ENCODE results near the gene SMURF1.

Gene SMURF1

DNA sequence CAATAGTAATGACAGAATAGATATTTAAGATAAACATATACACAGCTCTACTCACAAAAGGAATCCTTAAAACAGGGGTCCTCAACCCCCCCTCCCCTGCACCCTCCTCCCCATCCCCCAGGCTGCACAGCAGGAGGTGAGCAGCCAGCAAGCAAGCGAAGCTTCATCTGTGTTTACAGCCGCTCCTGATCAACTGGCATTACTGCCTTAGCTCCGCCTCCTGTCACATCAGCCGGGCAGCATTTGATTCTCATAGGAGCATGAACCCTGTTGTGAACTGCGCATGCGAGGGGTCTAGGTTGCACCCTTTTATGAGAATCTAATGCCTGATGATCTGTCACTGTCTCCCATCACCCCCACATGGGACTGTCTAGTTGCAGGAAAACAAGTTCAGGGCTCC lies 65.5 kb downstream of the SMURF1 start:
- ChIA-PET CTCF (interaction anchor here (0.9 kb wide), 1 partner anchor 38 kb away, joined by 3 read pairs; no protein-coding TSS in a partner anchor), POLR2A (ENCODE audit: low non-redundant PET) (no interaction called here)
- no peak for DNase-seq (ENCODE audit: low spot score)
- H3K27ac ChIP-seq: no peak overlapping the region
- TF ChIP-seq, protein P1, sequence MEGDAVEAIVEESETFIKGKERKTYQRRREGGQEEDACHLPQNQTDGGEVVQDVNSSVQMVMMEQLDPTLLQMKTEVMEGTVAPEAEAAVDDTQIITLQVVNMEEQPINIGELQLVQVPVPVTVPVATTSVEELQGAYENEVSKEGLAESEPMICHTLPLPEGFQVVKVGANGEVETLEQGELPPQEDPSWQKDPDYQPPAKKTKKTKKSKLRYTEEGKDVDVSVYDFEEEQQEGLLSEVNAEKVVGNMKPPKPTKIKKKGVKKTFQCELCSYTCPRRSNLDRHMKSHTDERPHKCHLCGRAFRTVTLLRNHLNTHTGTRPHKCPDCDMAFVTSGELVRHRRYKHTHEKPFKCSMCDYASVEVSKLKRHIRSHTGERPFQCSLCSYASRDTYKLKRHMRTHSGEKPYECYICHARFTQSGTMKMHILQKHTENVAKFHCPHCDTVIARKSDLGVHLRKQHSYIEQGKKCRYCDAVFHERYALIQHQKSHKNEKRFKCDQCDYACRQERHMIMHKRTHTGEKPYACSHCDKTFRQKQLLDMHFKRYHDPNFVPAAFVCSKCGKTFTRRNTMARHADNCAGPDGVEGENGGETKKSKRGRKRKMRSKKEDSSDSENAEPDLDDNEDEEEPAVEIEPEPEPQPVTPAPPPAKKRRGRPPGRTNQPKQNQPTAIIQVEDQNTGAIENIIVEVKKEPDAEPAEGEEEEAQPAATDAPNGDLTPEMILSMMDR (conservative IDR thresholded peaks at IDR 0.05; ENCODE audit: low read depth): no peak

DNA sequence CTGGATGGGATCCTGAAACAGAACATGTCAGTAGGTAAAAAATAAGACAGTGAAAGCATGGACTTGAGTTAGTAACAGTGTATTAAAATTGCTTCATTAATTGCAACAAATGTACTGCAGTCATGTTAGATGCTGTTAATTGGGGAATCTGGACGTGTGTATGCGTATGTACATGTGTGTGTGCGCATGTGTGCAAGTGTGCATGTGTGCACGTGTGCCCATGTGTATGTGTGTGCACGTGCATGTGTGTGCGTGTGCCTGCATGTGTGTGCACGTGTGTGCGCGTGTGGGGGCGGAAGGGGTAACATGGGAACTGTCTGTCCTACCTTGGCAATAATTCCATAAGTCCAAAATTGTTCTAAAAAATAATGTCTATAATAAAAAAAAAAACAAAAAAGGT lies 67.3 kb downstream of the SMURF1 start:
- ChIA-PET CTCF (no interaction called here), POLR2A (ENCODE audit: low non-redundant PET) (no interaction called here)
- H3K27ac ChIP-seq: no peak overlapping the region
- TF ChIP-seq, protein P1 (conservative IDR thresholded peaks at IDR 0.05; ENCODE audit: low read depth): no peak
- no peak for DNase-seq (ENCODE audit: low spot score)

DNA sequence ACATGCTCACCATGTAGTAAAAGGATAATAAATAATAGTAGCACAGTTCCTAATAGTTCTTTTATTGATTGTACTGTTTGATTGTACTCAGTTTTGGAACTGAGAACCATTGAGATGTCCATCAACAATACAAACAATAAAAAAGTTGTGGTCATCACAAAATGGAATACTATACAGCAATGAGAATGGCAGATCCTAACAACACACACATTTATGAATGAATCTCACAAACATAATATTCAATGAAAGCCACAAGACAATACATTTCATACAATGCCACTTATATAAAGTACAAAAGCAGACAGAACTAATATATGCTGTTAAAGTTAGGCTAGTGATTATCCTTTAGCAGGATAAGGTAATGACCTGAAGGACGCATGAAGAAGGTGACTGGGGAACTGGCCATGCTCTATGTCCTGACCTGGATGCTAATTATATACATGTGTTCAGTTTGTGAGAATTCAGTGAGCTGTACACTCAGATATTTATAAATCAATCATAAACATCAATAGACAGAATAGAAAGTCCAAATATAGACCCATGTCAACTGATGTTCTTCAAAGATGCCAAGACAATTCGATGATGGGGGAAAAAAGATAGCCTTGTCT lies 70.0 kb downstream of the SMURF1 start:
- DNase-seq (ENCODE audit: low spot score): no peak
- TF ChIP-seq, protein P1 (conservative IDR thresholded peaks at IDR 0.05; ENCODE audit: low read depth): no peak
- ChIA-PET POLR2A (ENCODE audit: low non-redundant PET) (no interaction called here), CTCF (interaction anchor here (0.7 kb wide), 1 partner anchor 53 kb away, joined by 3 read pairs; no protein-coding TSS in a partner anchor)
- H3K27ac ChIP-seq: no peak overlapping the region

DNA sequence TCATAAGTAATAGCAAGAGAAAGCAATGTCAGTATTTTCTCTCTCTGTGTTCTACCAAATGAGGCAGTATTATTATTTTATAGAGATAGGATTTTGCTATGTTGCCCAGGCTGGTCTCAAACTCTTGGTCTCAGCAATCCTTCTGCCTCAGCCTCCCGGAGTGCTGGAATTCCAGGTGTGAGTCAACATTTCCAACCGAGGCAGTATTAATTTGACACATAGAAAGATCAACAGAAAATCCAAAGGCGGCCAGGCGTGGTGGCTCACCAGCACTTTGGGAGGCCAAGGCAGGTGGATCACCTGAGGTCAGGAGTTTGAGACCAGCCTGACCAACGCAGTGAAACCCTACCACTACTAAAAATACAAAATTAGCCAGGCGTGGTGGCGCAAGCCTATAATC lies 71.8 kb downstream of the SMURF1 start:
- TF ChIP-seq, protein P1 (conservative IDR thresholded peaks at IDR 0.05; ENCODE audit: low read depth): no peak
- ChIA-PET POLR2A (ENCODE audit: low non-redundant PET) (no interaction called here), CTCF (interaction anchor here (0.6 kb wide), 1 partner anchor 10 kb away, joined by 5 read pairs; no protein-coding TSS in a partner anchor)
- DNase-seq (ENCODE audit: low spot score): no peak
- no peak overlapping the region for H3K27ac ChIP-seq

DNA sequence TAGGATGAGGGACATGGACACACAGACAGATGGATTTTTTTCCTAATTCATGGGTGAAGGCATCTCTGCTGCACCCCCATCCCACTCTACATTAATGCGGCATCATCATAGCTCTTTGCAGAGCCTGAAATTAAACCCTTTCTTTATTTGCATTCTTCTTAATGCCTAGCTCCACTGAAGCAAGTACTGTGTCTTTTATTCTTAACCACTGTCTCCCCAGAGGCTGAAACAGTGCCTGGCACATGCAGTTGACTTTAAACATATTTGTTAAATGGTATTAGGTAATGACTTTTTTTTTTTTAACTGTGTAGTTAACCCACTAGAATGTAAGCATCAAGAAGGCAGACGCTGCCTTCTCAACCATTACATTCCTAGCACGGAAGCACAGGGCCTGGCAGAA lies 73.5 kb downstream of the SMURF1 start:
- no peak for DNase-seq (ENCODE audit: low spot score)
- POLR2A ChIA-PET (ENCODE audit: low non-redundant PET): no interaction called here
- TF ChIP-seq, protein P1 (conservative IDR thresholded peaks at IDR 0.05; ENCODE audit: low read depth): no peak
- CTCF ChIA-PET: no interaction called here
- H3K27ac ChIP-seq: no peak overlapping the region

DNA sequence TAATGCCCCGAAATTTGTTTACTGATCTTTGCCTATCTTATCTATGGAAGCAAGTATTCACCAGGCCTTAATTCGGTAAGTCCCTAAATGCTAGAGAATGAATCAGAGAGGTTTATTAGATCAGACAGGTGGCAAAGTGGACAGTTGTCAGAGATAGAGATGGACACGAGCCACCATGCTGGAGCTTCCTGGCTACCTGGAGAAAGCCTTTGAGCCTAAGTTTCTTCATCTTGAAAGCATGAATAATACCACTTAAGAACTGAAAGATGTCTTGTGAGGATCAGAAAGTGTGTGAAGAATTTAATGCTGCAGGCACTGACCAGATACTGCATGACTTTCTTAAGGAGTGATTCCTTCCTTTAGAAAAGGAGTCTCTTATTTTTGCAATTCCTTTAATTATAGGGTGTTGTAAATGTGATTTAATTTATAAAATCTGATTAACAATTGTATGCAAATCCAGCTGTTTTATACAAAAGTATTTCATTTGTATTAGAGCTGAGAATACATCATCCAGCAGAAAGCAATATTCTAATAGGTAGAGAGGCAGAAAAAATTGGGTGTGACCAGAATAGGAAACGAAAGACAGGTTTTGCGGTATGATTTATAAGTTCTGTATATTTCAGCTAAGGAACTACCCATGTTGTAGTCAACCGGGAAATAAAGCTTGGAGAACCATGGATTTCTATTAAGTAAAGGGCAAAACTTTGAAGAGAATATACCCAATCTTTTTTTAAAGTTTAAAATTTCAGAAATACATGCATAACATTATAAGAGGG lies 82.7 kb downstream of the SMURF1 start:
- no peak overlapping the region for H3K27ac ChIP-seq
- ChIA-PET CTCF (interaction anchor here (0.6 kb wide), 2 partner anchors 10 to 44 kb away, joined by 3 to 5 read pairs; no protein-coding TSS in a partner anchor), POLR2A (ENCODE audit: low non-redundant PET) (no interaction called here)
- DNase-seq (ENCODE audit: low spot score): no peak
- TF ChIP-seq, protein P1 (conservative IDR thresholded peaks at IDR 0.05; ENCODE audit: low read depth): no peak
